Liver (tissue), 3 donors: Measurements from ENCODE around the gene ZFP36L2.

Experiments used
- ATF3 ChIP-seq: IDR thresholded peaks from 2 replicates; pipeline ENCODE4 v1.6.1; 2016; ENCODE audit warnings: antibody characterized with exemption
- CTCF ChIP-seq: fragments of 150-350 bp; IDR thresholded peaks from 2 replicates; pipeline ENCODE4 v1.5.1; 2017; ENCODE audit warnings: improper control_type of control experiment, low read depth, low read length; ENCODE audit not compliant: missing input control
- EGR1 ChIP-seq, 2 donors: IDR thresholded peaks; 2 replicates each; pipeline ENCODE4 v1.6.1; 2016 to 2018; ENCODE audit warnings: antibody characterized with exemption in 2 of 2, low read depth in 2 of 2
- HNF4A ChIP-seq, 2 donors: conservative IDR thresholded peaks; 2 replicates each; pipeline ENCODE4 v1.6.1; 2016; ENCODE audit warnings: antibody characterized with exemption in 2 of 2, mild to moderate bottlenecking in 2 of 2
- JUND ChIP-seq, 2 donors: IDR thresholded peaks; 2 replicates each; pipeline ENCODE4 v1.6.1; 2016; ENCODE audit warnings: antibody characterized with exemption in 2 of 2
- MAX ChIP-seq: IDR thresholded peaks from 2 replicates; pipeline ENCODE4 v1.6.1; 2016; ENCODE audit warnings: antibody characterized with exemption
- RAD21 ChIP-seq, 2 donors: IDR thresholded peaks; 2 replicates each; pipeline ENCODE4 v1.6.1; 2016; ENCODE audit warnings: antibody characterized with exemption in 2 of 2, mild to moderate bottlenecking in 2 of 2
- SP1 ChIP-seq: IDR thresholded peaks from 2 replicates; pipeline ENCODE4 v1.6.1; 2018; ENCODE audit warnings: antibody characterized with exemption, mild to moderate bottlenecking
- TAF1 ChIP-seq: conservative IDR thresholded peaks from 2 replicates; pipeline ENCODE4 v1.6.1; 2016; ENCODE audit warnings: antibody characterized with exemption, mild to moderate bottlenecking
- YY1 ChIP-seq: IDR thresholded peaks from 2 replicates; pipeline ENCODE4 v1.6.1; 2016; ENCODE audit warnings: antibody characterized with exemption, mild to moderate bottlenecking
- donor health status: healthy.
- donor health status: healthy.

- TF ChIP-seq CTCF (no peak), HNF4A (conservative IDR thresholded peaks at IDR 0.05) (no peak), ATF3 (no peak), SP1 (no peak), RAD21 (IDR thresholded peaks at IDR 0.05) (no peak), MAX (no peak), EGR1 (IDR thresholded peaks at IDR 0.05; ENCODE audit: low read depth in 2 of 2) (no peak), JUND (IDR thresholded peaks at IDR 0.05) (no peak), TAF1 (no peak), YY1 (no peak)
Observed at GRCh38 chr2:43209204-43209717, 17.1 kb downstream of the ZFP36L2 start.
